ENCODE results near the gene GP9.

GP9 gene

GRCh38 chr3:129031476-129032215 is 28.9 kb upstream of the GP9 start:
- H3K4me3 ChIP-seq (ENCODE audit: low read length) = no peak overlapping the region
- H3K9ac ChIP-seq (ENCODE audit: low read length) = no peak overlapping the region
- H3K27ac ChIP-seq (ENCODE audit: low read length) = no peak overlapping the region
- H3K27me3 ChIP-seq (ENCODE audit: control insufficient read depth, insufficient read depth, low read length) = peaks cover 4% of the 10 kb centered on the region
- no peaks in the 10 kb centered on the region for H3K36me3 ChIP-seq (ENCODE audit: control insufficient read depth, low read depth, low read length)
- no peaks in the 10 kb centered on the region for H3K4me1 ChIP-seq (ENCODE audit: control insufficient read depth, low read depth, low read length)
- H3K9me3 ChIP-seq (ENCODE audit: control insufficient read depth, low read depth, low read length) = no peaks in the 10 kb centered on the region

DNA sequence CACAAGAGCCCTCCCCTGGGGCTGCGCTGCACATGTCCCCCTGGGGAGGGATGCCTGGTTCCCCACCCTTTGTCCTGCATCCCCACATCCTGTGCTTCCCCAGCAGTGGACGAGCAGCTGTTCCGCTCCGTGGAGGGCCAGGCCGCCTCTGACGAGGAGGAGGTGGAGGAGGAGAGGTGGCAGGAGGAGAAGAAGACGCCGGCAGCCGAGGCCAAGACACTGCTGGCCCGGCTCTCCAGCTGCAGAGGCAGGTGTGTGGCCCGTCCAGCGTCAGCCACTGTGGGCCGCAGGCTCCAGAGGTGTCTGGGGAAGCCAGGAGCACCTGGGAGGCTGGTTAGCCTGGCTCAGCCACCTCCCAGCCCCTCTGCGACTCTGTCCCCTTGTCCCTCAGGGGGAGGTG is 27.9 kb upstream of the GP9 start:
- H3K27ac ChIP-seq (ENCODE audit: low read length) = no peak overlapping the region
- H3K4me3 ChIP-seq (ENCODE audit: low read length) = no peak overlapping the region
- H3K9ac ChIP-seq (ENCODE audit: low read length) = no peak overlapping the region
- H3K9me3 ChIP-seq (ENCODE audit: control insufficient read depth, low read depth, low read length) = no peaks in the 10 kb centered on the region
- no peaks in the 10 kb centered on the region for H3K4me1 ChIP-seq (ENCODE audit: control insufficient read depth, low read depth, low read length)
- no peaks in the 10 kb centered on the region for H3K27me3 ChIP-seq (ENCODE audit: control insufficient read depth, insufficient read depth, low read length)
- H3K36me3 ChIP-seq (ENCODE audit: control insufficient read depth, low read depth, low read length) = no peaks in the 10 kb centered on the region

DNA sequence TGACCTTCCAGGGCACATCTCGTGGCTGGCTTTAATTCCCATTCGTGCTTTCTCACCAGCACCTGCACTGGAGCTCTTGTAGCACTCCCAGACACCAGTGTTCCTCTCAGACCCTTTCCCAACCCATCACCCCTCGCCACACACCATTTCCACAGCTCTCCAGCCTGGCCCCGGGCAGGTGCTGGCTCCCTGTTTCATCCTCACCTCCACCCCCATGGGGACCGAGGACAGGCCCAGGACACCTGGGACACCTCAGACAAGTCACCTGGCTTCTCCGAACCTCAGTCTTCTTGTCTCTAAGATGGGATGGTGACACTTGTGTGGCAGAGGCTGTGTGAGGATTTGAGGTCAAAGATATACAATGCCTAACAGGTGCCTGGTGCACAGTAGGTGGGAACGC is 27.4 kb upstream of the GP9 start:
- Histone ChIP-seq H3K36me3 (ENCODE audit: control insufficient read depth, low read depth, low read length) (no peaks in the 10 kb centered on the region), H3K9me3 (ENCODE audit: control insufficient read depth, low read depth, low read length) (no peaks in the 10 kb centered on the region), H3K9ac (ENCODE audit: low read length) (no peak overlapping the region), H3K27ac (ENCODE audit: low read length) (no peak overlapping the region), H3K4me1 (ENCODE audit: control insufficient read depth, low read depth, low read length) (no peaks in the 10 kb centered on the region), H3K4me3 (ENCODE audit: low read length) (no peak overlapping the region), H3K27me3 (ENCODE audit: control insufficient read depth, insufficient read depth, low read length) (no peaks in the 10 kb centered on the region)

DNA sequence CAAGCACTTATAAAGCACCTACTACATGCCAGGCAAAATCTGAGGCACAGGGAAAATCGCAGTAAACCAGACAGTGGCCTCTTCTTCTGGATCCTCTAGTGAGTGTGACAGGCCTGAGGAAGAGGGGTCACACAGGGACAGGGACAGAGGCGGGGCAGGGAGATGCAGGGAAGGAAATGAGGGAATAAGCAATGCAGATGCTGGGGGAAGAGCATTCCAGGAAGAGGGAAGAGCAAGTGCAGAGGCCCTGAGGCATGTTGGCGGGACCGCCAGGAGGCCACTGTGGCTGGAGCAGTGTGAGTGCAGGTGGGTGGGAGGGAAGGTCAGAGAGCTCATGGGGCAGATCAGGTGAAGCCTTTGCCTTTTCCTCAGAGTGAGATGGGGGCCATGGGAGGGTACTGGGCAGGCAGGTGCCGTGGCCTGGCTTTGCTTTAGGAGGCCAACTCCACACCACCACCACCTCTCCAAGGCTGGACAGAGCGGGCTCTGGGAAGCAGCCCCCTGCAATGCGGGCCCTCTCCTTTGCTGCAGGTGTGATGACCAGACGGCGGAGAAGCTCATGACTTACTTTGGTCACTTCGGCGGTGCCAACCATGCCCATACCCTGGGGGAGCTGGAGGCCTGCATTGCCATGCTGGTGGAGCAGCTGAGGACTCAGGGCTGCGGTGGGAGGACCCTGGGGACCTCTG is 26.8 kb upstream of the GP9 start:
- H3K27me3 ChIP-seq (ENCODE audit: control insufficient read depth, insufficient read depth, low read length) = no peaks in the 10 kb centered on the region
- no peaks in the 10 kb centered on the region for H3K9me3 ChIP-seq (ENCODE audit: control insufficient read depth, low read depth, low read length)
- H3K27ac ChIP-seq (ENCODE audit: low read length) = no peak overlapping the region
- H3K4me3 ChIP-seq (ENCODE audit: low read length) = no peak overlapping the region
- H3K4me1 ChIP-seq (ENCODE audit: control insufficient read depth, low read depth, low read length) = no peaks in the 10 kb centered on the region
- no peaks in the 10 kb centered on the region for H3K36me3 ChIP-seq (ENCODE audit: control insufficient read depth, low read depth, low read length)
- H3K9ac ChIP-seq (ENCODE audit: low read length) = no peak overlapping the region

DNA sequence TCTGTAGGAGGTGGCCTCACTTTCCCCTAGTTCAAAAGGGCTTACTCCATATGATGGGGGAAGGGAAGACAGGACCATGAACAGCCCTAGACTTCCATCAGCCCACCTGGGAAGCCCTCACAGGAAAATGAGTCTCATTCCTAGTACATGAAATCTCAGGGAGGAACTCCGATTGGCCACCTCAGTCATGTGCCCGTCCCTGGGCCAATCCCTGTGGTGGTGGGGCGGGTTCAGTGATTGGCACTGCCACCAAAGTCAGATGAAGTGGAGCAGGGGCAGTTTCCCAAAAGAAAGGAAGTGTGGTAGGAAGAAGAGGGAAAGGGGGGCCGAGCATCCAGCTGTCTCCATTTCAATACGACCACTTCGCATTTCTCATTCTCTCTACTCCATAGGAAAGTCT is 25.9 kb upstream of the GP9 start:
- no peaks in the 10 kb centered on the region for H3K36me3 ChIP-seq (ENCODE audit: control insufficient read depth, low read depth, low read length)
- H3K9me3 ChIP-seq (ENCODE audit: control insufficient read depth, low read depth, low read length) = no peaks in the 10 kb centered on the region
- no peaks in the 10 kb centered on the region for H3K4me1 ChIP-seq (ENCODE audit: control insufficient read depth, low read depth, low read length)
- H3K4me3 ChIP-seq (ENCODE audit: low read length) = no peak overlapping the region
- no peak overlapping the region for H3K9ac ChIP-seq (ENCODE audit: low read length)
- H3K27ac ChIP-seq (ENCODE audit: low read length) = no peak overlapping the region
- no peaks in the 10 kb centered on the region for H3K27me3 ChIP-seq (ENCODE audit: control insufficient read depth, insufficient read depth, low read length)

- H3K27me3 ChIP-seq (ENCODE audit: control insufficient read depth, insufficient read depth, low read length) = no peaks in the 10 kb centered on the region
- no peak overlapping the region for H3K9ac ChIP-seq (ENCODE audit: low read length)
- H3K36me3 ChIP-seq (ENCODE audit: control insufficient read depth, low read depth, low read length) = no peaks in the 10 kb centered on the region
- H3K9me3 ChIP-seq (ENCODE audit: control insufficient read depth, low read depth, low read length) = no peaks in the 10 kb centered on the region
- no peak overlapping the region for H3K27ac ChIP-seq (ENCODE audit: low read length)
- no peak overlapping the region for H3K4me3 ChIP-seq (ENCODE audit: low read length)
- H3K4me1 ChIP-seq (ENCODE audit: control insufficient read depth, low read depth, low read length) = no peaks in the 10 kb centered on the region
Observed at GRCh38 chr3:129035360-129036221, 25.0 kb upstream of the GP9 start.

DNA sequence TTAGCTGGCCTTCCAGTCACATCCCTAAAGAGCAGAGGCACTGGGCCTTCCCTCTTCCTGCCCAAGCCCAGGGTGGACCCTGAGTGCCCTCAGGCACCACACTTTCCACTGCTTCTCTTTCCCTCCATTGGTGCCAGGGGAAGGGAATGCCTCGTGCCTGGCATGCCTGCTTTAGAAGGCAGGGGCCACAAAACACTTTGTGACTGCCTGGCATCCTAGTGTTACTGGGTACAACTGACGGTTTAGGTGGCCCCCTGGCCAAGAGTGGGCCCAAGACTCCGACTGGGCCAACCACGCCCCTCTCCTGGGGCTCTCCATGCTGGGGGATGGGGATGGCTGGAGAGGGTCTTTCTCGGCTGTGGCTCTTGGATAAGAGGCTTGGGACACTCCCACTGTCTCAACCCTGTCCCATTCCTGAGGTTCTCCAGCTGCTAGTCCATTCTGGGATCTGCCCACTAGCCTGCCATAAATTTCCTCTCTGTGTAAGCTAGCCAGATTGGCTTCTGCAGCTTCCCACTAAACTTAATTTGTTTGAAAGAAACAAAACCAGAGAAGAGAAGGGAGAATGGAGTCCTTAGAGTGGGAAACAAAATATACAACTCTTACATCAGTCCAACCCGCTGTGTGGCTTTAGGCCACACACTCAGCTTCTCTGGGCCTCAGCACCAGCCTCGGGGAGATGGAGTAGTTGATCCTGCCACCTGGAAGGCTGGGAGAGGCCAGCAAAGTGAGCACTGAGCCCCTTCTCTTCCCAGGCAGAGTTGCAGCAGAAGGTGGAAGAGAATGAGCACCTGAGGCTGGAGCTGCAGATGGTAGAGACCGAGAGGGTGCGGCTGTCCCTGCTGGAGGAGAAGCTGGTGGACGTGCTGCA is 24.1 kb upstream of the GP9 start:
- H3K36me3 ChIP-seq (ENCODE audit: control insufficient read depth, low read depth, low read length) = no peaks in the 10 kb centered on the region
- no peaks in the 10 kb centered on the region for H3K27me3 ChIP-seq (ENCODE audit: control insufficient read depth, insufficient read depth, low read length)
- H3K9me3 ChIP-seq (ENCODE audit: control insufficient read depth, low read depth, low read length) = no peaks in the 10 kb centered on the region
- no peak overlapping the region for H3K27ac ChIP-seq (ENCODE audit: low read length)
- no peak overlapping the region for H3K9ac ChIP-seq (ENCODE audit: low read length)
- no peak overlapping the region for H3K4me3 ChIP-seq (ENCODE audit: low read length)
- no peaks in the 10 kb centered on the region for H3K4me1 ChIP-seq (ENCODE audit: control insufficient read depth, low read depth, low read length)

DNA sequence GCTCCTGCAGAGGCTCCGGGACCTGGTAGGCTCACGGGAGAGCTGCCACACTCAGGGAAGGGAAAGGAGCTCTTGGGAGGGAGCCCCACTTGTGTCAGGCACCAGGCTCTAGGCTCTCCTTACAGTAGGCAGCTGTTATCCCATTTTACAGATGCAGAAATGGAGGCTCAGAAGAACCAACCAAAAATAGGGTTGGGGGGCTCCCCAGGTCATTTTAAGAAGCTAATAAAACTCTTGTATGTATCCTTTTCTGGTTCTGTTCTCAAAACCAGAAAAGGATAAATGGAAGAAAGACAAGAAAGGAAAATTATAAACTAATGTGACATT is 23.5 kb upstream of the GP9 start:
- Histone ChIP-seq H3K4me3 (ENCODE audit: low read length) (no peak overlapping the region), H3K9ac (ENCODE audit: low read length) (no peak overlapping the region), H3K27ac (ENCODE audit: low read length) (no peak overlapping the region), H3K27me3 (ENCODE audit: control insufficient read depth, insufficient read depth, low read length) (no peaks in the 10 kb centered on the region), H3K36me3 (ENCODE audit: control insufficient read depth, low read depth, low read length) (no peaks in the 10 kb centered on the region), H3K9me3 (ENCODE audit: control insufficient read depth, low read depth, low read length) (no peaks in the 10 kb centered on the region), H3K4me1 (ENCODE audit: control insufficient read depth, low read depth, low read length) (no peaks in the 10 kb centered on the region)

- Histone ChIP-seq H3K9me3 (ENCODE audit: control insufficient read depth, low read depth, low read length) (no peaks in the 10 kb centered on the region), H3K9ac (ENCODE audit: low read length) (no peak overlapping the region), H3K4me3 (ENCODE audit: low read length) (no peak overlapping the region), H3K36me3 (ENCODE audit: control insufficient read depth, low read depth, low read length) (no peaks in the 10 kb centered on the region), H3K27me3 (ENCODE audit: control insufficient read depth, insufficient read depth, low read length) (no peaks in the 10 kb centered on the region), H3K27ac (ENCODE audit: low read length) (no peak overlapping the region), H3K4me1 (ENCODE audit: control insufficient read depth, low read depth, low read length) (no peaks in the 10 kb centered on the region)
Observed at GRCh38 chr3:129038121-129038855, 22.3 kb upstream of the GP9 start.

DNA sequence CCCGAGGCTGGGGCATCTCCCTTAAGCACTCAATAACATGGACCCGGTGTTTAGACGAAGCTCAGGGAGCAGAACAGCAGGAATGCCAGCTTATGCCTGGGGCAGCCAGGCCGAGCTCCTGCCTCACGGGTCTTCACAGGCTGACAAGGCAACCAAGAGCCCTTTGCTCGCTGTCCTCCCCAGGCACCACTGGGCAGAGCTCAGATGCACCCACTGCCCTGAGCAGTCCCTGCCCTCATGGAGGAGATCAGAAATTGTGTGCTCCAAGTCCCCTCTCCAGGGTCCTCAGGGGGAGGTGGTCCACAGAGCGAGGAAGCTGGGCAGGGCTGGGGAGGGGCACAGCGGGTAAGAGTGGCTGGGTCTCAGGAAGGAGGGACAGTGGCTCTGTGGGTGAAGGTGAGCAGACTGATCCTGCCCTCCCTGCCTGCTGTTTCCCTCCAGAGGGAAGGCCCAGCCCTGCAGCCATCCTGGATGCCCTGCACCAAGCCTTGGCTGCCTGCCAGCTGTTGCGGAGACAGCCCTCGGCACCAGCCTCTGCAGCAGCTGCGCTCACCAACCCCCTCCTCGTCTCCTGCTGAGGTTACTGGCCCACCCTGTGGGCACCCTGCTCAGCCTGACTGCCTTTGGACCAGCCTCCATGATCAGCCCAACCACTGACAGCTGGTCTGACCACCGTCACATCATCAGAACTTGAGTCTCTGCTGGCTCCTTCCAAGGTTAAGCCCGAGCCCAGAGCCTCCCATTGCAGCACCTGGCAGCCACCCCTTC is 21.1 kb upstream of the GP9 start:
- no peaks in the 10 kb centered on the region for H3K4me1 ChIP-seq (ENCODE audit: control insufficient read depth, low read depth, low read length)
- no peak overlapping the region for H3K27ac ChIP-seq (ENCODE audit: low read length)
- no peaks in the 10 kb centered on the region for H3K36me3 ChIP-seq (ENCODE audit: control insufficient read depth, low read depth, low read length)
- H3K4me3 ChIP-seq (ENCODE audit: low read length) = no peak overlapping the region
- H3K27me3 ChIP-seq (ENCODE audit: control insufficient read depth, insufficient read depth, low read length) = no peaks in the 10 kb centered on the region
- no peaks in the 10 kb centered on the region for H3K9me3 ChIP-seq (ENCODE audit: control insufficient read depth, low read depth, low read length)
- H3K9ac ChIP-seq (ENCODE audit: low read length) = no peak overlapping the region

Measured in iPS-18a (cell line).